Loucy (cell line): Measurements from ENCODE around the gene APBA3.
"Not testable (repeated sequence)": the region's sequence is repeated elsewhere in the genome, so short reads cannot be mapped to it uniquely, and the experiment has no call there.

Experiments
- H2AFZ ChIP-seq: fragments of 200-600 bp; sonication (generic); 2 replicates; pipeline ENCODE4 v1.6.0; 2016; ENCODE audit warnings: antibody characterized with exemption, mild to moderate bottlenecking, low read length, moderate library complexity
- H3F3A ChIP-seq: fragments of 200-600 bp; 2 replicates; pipeline ENCODE4 v1.6.0; 2016; ENCODE audit warnings: antibody characterized with exemption, low read depth, mild to moderate bottlenecking
- H3K27me3 ChIP-seq: fragments of 200-600 bp; sonication (generic); 2 replicates; pipeline ENCODE4 v1.6.1; 2014; ENCODE audit warnings: low read length, mild to moderate bottlenecking; ENCODE audit not compliant: insufficient read depth, poor library complexity, severe bottlenecking
- H3K36me3 ChIP-seq: fragments of 200-600 bp; sonication (generic); 2 replicates; pipeline ENCODE4 v1.6.1; 2016; ENCODE audit warnings: low read length; ENCODE audit not compliant: insufficient read depth
- H3K4me1 ChIP-seq: fragments of 200-600 bp; sonication (generic); 2 replicates; pipeline ENCODE4 v1.5.1; 2014; ENCODE audit warnings: low read length, mild to moderate bottlenecking; ENCODE audit not compliant: insufficient read depth, poor library complexity, severe bottlenecking
- H3K4me2 ChIP-seq: fragments of 200-600 bp; sonication (generic); 2 replicates; pipeline ENCODE4 v1.6.0; 2014; ENCODE audit warnings: antibody characterized with exemption, low read length, low read depth, mild to moderate bottlenecking; ENCODE audit not compliant: poor library complexity, severe bottlenecking
- H3K4me3 ChIP-seq: fragments of 200-600 bp; sonication (generic); 2 replicates; pipeline ENCODE4 v1.5.1; 2014; ENCODE audit warnings: low read length, mild to moderate bottlenecking, mixed read lengths; ENCODE audit not compliant: poor library complexity, severe bottlenecking
- H3K79me2 ChIP-seq: fragments of 200-600 bp; sonication (generic); 2 replicates; pipeline ENCODE4 v1.6.1; 2014; ENCODE audit warnings: low read length; ENCODE audit not compliant: insufficient read depth
- H3K9ac ChIP-seq: fragments of 200-600 bp; sonication (generic); 2 replicates; pipeline ENCODE4 v1.6.0; 2014; ENCODE audit warnings: mild to moderate bottlenecking, low read depth, low read length, moderate library complexity; ENCODE audit not compliant: poor library complexity, severe bottlenecking
- H3K9me2 ChIP-seq: fragments of 200-600 bp; sonication (generic); replicated peaks from 2 replicates; pipeline ENCODE4 v1.6.1; 2016; ENCODE audit warnings: low read depth, low read length, mixed read lengths
- H3K9me3 ChIP-seq: fragments of 200-600 bp; sonication (generic); 2 replicates; pipeline ENCODE4 v1.6.1; 2014; ENCODE audit warnings: mild to moderate bottlenecking, antibody characterized with exemption, low read length, low read depth; ENCODE audit not compliant: insufficient read depth
- H4K20me1 ChIP-seq: fragments of 200-600 bp; sonication (generic); 2 replicates; pipeline ENCODE4 v1.6.0; 2014; ENCODE audit warnings: antibody characterized with exemption, low read length, mild to moderate bottlenecking; ENCODE audit not compliant: insufficient read depth, poor library complexity, severe bottlenecking
- EZH2phosphoT487 ChIP-seq: fragments of 200-600 bp; IDR thresholded peaks from 2 replicates; pipeline ENCODE4 v1.6.1; 2018; ENCODE audit warnings: antibody characterized with exemption, mild to moderate bottlenecking, moderate library complexity, borderline replicate concordance
- TF ChIP-seq, protein P1 (sequence below): fragments of 200-600 bp; sonication (generic); conservative IDR thresholded peaks from 2 replicates; pipeline ENCODE4 v1.5.1; 2014; ENCODE audit warnings: mild to moderate bottlenecking, antibody characterized with exemption, low read length

Gene APBA3

DNA sequence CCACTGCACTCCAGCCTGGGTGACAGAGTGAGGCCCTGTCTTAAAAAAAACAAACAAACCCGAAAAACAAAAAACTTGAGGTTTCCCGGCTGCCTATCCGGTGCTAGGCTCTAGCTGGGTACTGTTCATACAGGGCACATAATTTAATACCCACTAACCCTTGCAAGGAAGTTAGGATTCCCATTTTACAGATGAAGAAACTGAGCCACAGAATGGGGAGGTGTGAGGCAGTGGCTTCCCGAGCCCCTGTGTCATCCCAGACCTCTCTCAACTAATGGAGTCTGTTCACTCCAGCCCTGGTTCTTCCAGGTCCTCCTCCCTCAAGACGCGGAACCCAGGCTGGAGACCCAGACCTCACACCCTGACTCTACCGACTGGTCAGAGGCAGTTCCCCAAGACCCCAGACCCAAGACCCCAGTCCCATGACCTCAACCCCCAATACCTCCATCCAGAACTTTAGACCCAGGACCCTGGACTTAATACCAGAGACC, 576 bp downstream of the APBA3 start:
- H3K79me2 ChIP-seq: peaks cover 36% of the 10 kb centered on the region
- no peaks in the 10 kb centered on the region for H3K9me3 ChIP-seq
- H4K20me1 ChIP-seq: no peaks in the 10 kb centered on the region
- no peaks in the 10 kb centered on the region for H3K9me2 ChIP-seq
- H3K27me3 ChIP-seq: no peaks in the 10 kb centered on the region
- peak overlapping the region; percentile 98 for H3K4me3 ChIP-seq
- H3K4me1 ChIP-seq: peaks cover 23% of the 10 kb centered on the region
- H3F3A ChIP-seq: 0 out of 2 replicates have a peak, but pooled peaks cover 2% of the 10 kb centered on the region
- peak overlapping the region; percentile 96 for H3K4me2 ChIP-seq
- H3K36me3 ChIP-seq: peaks cover 2% of the 10 kb centered on the region; the same call in 1 of the 2 replicates
- peak overlapping the region; percentile 82 for H2AFZ ChIP-seq
- H3K9ac ChIP-seq: peak overlapping the region; percentile 96
- no peak for TF ChIP-seq EZH2phosphoT487

DNA sequence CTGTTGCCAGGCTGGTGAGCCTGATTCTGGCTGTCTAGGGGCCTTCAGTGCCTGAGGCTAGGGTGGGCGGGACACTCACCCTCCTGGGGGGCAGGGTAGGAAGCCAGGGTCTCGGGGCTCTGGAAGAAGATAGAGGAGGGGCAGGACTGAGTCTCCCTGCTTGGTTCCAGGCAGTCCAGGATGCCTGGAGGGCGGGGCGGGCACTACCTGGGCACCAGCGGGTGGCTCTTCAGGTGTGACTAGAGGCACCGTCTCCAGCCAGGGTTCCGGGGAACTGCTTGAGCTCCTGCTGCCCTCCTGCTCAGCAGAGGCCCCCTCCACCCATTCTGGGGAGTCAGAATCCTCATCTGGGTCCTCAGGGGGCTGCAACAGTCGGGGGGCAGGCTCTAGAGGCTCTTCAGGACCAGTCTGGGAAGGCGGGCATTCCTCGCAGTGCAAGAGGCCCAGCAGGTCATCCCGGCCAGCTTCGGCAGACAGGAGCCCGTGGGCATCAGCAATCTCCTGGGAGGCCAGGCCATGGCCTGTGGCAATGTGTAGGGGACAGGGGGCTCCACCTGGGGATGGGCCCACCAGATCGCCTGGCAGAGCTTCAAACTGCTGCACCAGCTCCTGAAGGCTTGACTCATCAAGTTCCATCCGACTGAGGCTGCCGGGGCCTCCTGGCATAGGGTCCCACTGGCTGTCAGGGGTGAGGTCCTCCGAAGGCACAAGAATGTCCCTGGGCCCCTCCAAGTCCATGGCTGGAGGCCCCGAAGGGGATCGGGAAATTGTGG, 1.8 kb downstream of the APBA3 start:
- peaks cover 23% of the 10 kb centered on the region for H3K4me1 ChIP-seq
- H3K27me3 ChIP-seq: no peaks in the 10 kb centered on the region
- peaks cover 36% of the 10 kb centered on the region for H3K79me2 ChIP-seq
- H3F3A ChIP-seq: 0 out of 2 replicates have a peak, but pooled peaks cover 2% of the 10 kb centered on the region
- H3K36me3 ChIP-seq: no peaks in the 10 kb centered on the region
- peak overlapping the region; percentile 96 for H3K4me2 ChIP-seq
- H4K20me1 ChIP-seq: no peaks in the 10 kb centered on the region
- H3K9ac ChIP-seq: peak overlapping the region; percentile 96
- H3K4me3 ChIP-seq: peak overlapping the region; percentile 98
- no peak overlapping the region for H2AFZ ChIP-seq
- no peak for TF ChIP-seq EZH2phosphoT487
- TF ChIP-seq, protein P1, sequence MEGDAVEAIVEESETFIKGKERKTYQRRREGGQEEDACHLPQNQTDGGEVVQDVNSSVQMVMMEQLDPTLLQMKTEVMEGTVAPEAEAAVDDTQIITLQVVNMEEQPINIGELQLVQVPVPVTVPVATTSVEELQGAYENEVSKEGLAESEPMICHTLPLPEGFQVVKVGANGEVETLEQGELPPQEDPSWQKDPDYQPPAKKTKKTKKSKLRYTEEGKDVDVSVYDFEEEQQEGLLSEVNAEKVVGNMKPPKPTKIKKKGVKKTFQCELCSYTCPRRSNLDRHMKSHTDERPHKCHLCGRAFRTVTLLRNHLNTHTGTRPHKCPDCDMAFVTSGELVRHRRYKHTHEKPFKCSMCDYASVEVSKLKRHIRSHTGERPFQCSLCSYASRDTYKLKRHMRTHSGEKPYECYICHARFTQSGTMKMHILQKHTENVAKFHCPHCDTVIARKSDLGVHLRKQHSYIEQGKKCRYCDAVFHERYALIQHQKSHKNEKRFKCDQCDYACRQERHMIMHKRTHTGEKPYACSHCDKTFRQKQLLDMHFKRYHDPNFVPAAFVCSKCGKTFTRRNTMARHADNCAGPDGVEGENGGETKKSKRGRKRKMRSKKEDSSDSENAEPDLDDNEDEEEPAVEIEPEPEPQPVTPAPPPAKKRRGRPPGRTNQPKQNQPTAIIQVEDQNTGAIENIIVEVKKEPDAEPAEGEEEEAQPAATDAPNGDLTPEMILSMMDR: no peak
- no peaks in the 10 kb centered on the region for H3K9me2 ChIP-seq
- H3K9me3 ChIP-seq: no peaks in the 10 kb centered on the region

DNA sequence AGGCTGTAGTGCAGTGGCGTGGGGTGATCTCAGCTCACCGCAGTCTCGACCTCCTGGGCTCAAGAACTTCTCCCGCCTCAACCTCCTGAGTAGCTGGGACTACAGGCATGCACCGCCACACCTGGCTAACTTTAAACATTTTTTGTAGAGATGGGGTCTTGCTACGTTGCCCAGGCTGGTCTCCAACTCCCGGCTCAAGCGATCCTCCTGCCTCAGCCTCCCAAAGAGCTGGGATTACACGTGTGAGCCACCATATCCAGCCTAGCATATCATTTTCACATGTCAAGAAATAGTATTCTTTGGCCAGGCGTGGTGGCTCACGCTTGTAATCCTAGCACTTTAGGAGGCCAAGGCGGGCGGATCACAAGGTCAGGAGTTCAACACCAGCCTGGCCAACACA, 3.2 kb downstream of the APBA3 start:
- not testable (repeated sequence) for H3F3A ChIP-seq, H3K4me3 ChIP-seq, H3K36me3 ChIP-seq, H4K20me1 ChIP-seq, H3K27me3 ChIP-seq, H3K9me2 ChIP-seq, H3K9ac ChIP-seq, H3K9me3 ChIP-seq, H3K4me2 ChIP-seq, H2AFZ ChIP-seq
- Histone ChIP-seq H3K4me1 (peaks cover 22% of the 10 kb centered on the region), H3K79me2 (peaks cover 33% of the 10 kb centered on the region)

DNA sequence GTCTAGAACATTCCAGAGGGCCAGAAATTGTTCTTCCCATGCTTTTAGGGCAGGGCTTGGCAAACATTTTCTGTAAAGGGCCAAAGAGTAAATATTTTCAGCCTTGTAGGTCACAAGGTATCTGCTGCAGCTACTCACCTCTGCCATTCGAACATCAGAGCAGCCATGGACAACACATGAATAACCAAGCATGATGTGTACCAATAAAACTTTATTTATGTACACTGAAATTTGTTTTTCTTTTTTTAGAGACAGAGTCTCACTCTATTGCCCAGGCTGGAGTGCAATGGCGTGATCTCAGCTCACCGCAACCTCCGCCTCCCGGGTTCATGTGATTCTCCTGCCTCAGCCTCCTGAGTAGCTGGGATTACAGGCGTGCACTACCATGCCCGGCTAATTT, 3.8 kb downstream of the APBA3 start:
- H3K27me3 ChIP-seq, H3K36me3 ChIP-seq, H3K4me3 ChIP-seq, H2AFZ ChIP-seq, H3F3A ChIP-seq, H3K4me2 ChIP-seq, H3K9me2 ChIP-seq, H3K9ac ChIP-seq, H3K9me3 ChIP-seq, H4K20me1 ChIP-seq: not testable (repeated sequence)
- H3K4me1 ChIP-seq: peaks cover 19% of the 10 kb centered on the region
- peaks cover 31% of the 10 kb centered on the region for H3K79me2 ChIP-seq
